AG20443 (cell line): ENCODE data around the gene GIN1.

Experiments
- DNase-seq: peaks from one replicate; pipeline ENCODE4 v3.0.0; 2012; ENCODE audit warnings: low spot score, mixed read lengths

GIN1 gene

GRCh38 chr5:103036601-103037000 lies 83.3 kb downstream of the GIN1 start:
- no peak for DNase-seq
